SK-N-SH (cell line): ENCODE results near the gene FGGY. TPM values are rescaled to one million over a fixed set of nuclear protein-coding genes. Genes with fewer than 3 reads are reported as not detected.

Experiments
- CTCF ChIA-PET: fragments of 300-600, 350-600 bp; formaldehyde crosslinking; extraction: SDS; loops from one replicate; lab custom pipeline; 2021; lab: Yijun Ruan, JAX
- POLR2A ChIA-PET: fragments of 350-600 bp; sonication (Branson Sonifier 250); formaldehyde crosslinking; extraction: SDS; loops from one replicate; lab custom pipeline; 2020; ENCODE audit warnings: antibody characterized with exemption, inconsistent platforms; lab: Yijun Ruan, JAX
- DNase-seq: peaks from one replicate; pipeline ENCODE4 v3.0.0; 2012
- H2AFZ ChIP-seq: fragments of 200-600 bp; sonication (generic); 2 replicates; pipeline ENCODE4 v1.8.1; 2016; ENCODE audit warnings: antibody characterized with exemption, mild to moderate bottlenecking, low read depth
- H3F3A ChIP-seq: fragments of 200-600 bp; sonication (generic); replicated peaks from 2 replicates; pipeline ENCODE3; 2016; ENCODE audit warnings: antibody characterized with exemption, mild to moderate bottlenecking; ENCODE audit not compliant: insufficient read depth
- H3K27ac ChIP-seq, 2 experiments: fragments of 200-500 bp in 1 of 2; fragments of 200-600 bp in 1 of 2; sonication (Bioruptor generic) in 1 of 2; sonication (generic), shearing (Covaris generic) in 1 of 2; 2 replicates each; pipeline versions ENCODE4 v1.5.1 to v1.6.1; 2014 to 2016; ENCODE audit warnings: low read depth in 2 of 2, inconsistent platforms in 1 of 2, low read length in 1 of 2, mild to moderate bottlenecking in 1 of 2, mixed read lengths in 1 of 2
- H3K27me3 ChIP-seq: fragments of 200-600 bp; sonication (generic), shearing (Covaris generic); 2 replicates; pipeline ENCODE4 v1.6.1; 2016; ENCODE audit warnings: mixed run types; ENCODE audit not compliant: insufficient read depth
- H3K36me3 ChIP-seq, 2 experiments: fragments of 200-500 bp in 1 of 2; fragments of 200-600 bp in 1 of 2; sonication (Bioruptor generic) in 1 of 2; sonication (generic) in 1 of 2; replicated peaks in 1 of 2; 2 replicates each; pipeline versions ENCODE3 to v1.5.1; 2014 to 2016; ENCODE audit warnings: low read length in 1 of 2, mild to moderate bottlenecking in 1 of 2; ENCODE audit not compliant: insufficient read depth in 2 of 2, control insufficient read depth in 1 of 2
- H3K4me1 ChIP-seq, 2 experiments: fragments of 200-500 bp in 1 of 2; fragments of 200-600 bp in 1 of 2; sonication (Bioruptor generic) in 1 of 2; sonication (generic), shearing (Covaris generic) in 1 of 2; 2 replicates each; pipeline versions ENCODE4 v1.5.1 to v1.6.1; 2014 to 2016; ENCODE audit warnings: low read depth in 1 of 2, low read length in 1 of 2, mixed run types in 1 of 2; ENCODE audit not compliant: insufficient read depth in 2 of 2, control insufficient read depth in 1 of 2
- H3K4me2 ChIP-seq: fragments of 200-600 bp; sonication (generic), shearing (Covaris generic); 2 replicates; pipeline ENCODE4 v1.6.1; 2017; ENCODE audit warnings: mixed run types
- H3K4me3 ChIP-seq, 2 experiments: fragments of 200-500 bp in 1 of 2; fragments of 200-600 bp in 1 of 2; sonication (Bioruptor generic) in 1 of 2; sonication (generic), shearing (Covaris generic) in 1 of 2; 2 replicates each; pipeline versions ENCODE4 v1.5.1 to v1.8.1; 2014 to 2016; ENCODE audit warnings: low read depth in 2 of 2, inconsistent platforms in 1 of 2, low read length in 1 of 2, mild to moderate bottlenecking in 1 of 2, mixed read lengths in 1 of 2, moderate library complexity in 1 of 2
- H3K79me2 ChIP-seq: fragments of 200-600 bp; sonication (generic); 2 replicates; pipeline ENCODE4 v1.8.1; 2017; ENCODE audit warnings: mild to moderate bottlenecking; ENCODE audit not compliant: insufficient read depth
- H3K9ac ChIP-seq: fragments of 200-600 bp; sonication (generic); 2 replicates; pipeline ENCODE4 v1.6.1; 2017; ENCODE audit warnings: mixed run types
- H3K9me2 ChIP-seq: fragments of 200-600 bp; sonication (generic); 2 replicates; pipeline ENCODE4 v1.6.1; 2017; ENCODE audit warnings: mixed run types
- H3K9me3 ChIP-seq: fragments of 200-600 bp; sonication (generic); 2 replicates; pipeline ENCODE4 v1.6.1; 2017; ENCODE audit warnings: mixed run types, mild to moderate bottlenecking, moderate library complexity
- H4K20me1 ChIP-seq: fragments of 200-600 bp; sonication (generic); 2 replicates; pipeline ENCODE4 v1.6.1; 2017; ENCODE audit warnings: mild to moderate bottlenecking, mixed run types; ENCODE audit not compliant: insufficient read depth
- CHD2 ChIP-seq: fragments of 150-350 bp; IDR thresholded peaks from 2 replicates; pipeline ENCODE4 v1.6.1; 2018; ENCODE audit warnings: low read length; ENCODE audit not compliant: partially characterized antibody
- ELF1 ChIP-seq: IDR thresholded peaks from 2 replicates; pipeline ENCODE4 v1.4.0; 2012
- FOSL2 ChIP-seq: IDR thresholded peaks from 2 replicates; pipeline ENCODE4 v1.4.0; 2012; ENCODE audit warnings: low read depth, mild to moderate bottlenecking, moderate library complexity, borderline replicate concordance
- FOXM1 ChIP-seq: IDR thresholded peaks from 2 replicates; pipeline ENCODE4 v1.4.0; 2012; ENCODE audit warnings: low read depth, mild to moderate bottlenecking
- GABPA ChIP-seq: IDR thresholded peaks from 2 replicates; pipeline ENCODE4 v1.4.0; 2012; ENCODE audit warnings: low read depth, mild to moderate bottlenecking
- GATA2 ChIP-seq: sonication (generic); formaldehyde crosslinking; IDR thresholded peaks from 2 replicates; pipeline ENCODE4 v1.5.0; 2020; ENCODE audit warnings: mild to moderate bottlenecking, missing genetic modification reagents
- MEF2A ChIP-seq: IDR thresholded peaks from 2 replicates; pipeline ENCODE4 v1.4.0; 2012; ENCODE audit warnings: low read depth, borderline replicate concordance
- MXI1 ChIP-seq: IDR thresholded peaks from 2 replicates; pipeline ENCODE4 v1.6.1; 2012; ENCODE audit warnings: mild to moderate bottlenecking, low read depth, low read length, improper control_type of control experiment
- NRF1 ChIP-seq: IDR thresholded peaks from 2 replicates; pipeline ENCODE4 v1.6.1; 2012; ENCODE audit warnings: low read depth, mild to moderate bottlenecking, low read length
- RFX5 ChIP-seq: IDR thresholded peaks from 2 replicates; pipeline ENCODE4 v1.6.1; 2012; ENCODE audit warnings: mild to moderate bottlenecking, improper control_type of control experiment, low read length
- RXRA ChIP-seq: IDR thresholded peaks from 2 replicates; pipeline ENCODE4 v1.4.0; 2012; ENCODE audit warnings: low read depth, mild to moderate bottlenecking, borderline replicate concordance
- TCF12 ChIP-seq: IDR thresholded peaks from 2 replicates; pipeline ENCODE4 v1.4.0; 2012
- TEAD4 ChIP-seq: IDR thresholded peaks from 2 replicates; pipeline ENCODE4 v1.4.0; 2012; ENCODE audit warnings: mild to moderate bottlenecking, borderline replicate concordance; ENCODE audit not compliant: insufficient read depth
- WGBS: methylation state at CpG from one replicate; pipeline ENCODE4 v1.1.6; 2017; ENCODE audit warnings: low lambda C conversion rate; 5-methylcytosine and 5-hydroxymethylcytosine counted together
- polyA plus RNA-seq, 3 experiments: library from polyadenylated mRNA; depleted of rRNA; stranded (reverse); fragments of >200 nt; gene quantifications; 2 replicates each; pipeline ENCODE4 v1.2.3, GENCODE V29; 2012
- TF ChIP-seq, protein P1 (sequence below): fragments of 200-600 bp; sonication (generic); IDR thresholded peaks from 2 replicates; pipeline ENCODE4 v1.6.1; 2017; ENCODE audit warnings: antibody characterized with exemption, mild to moderate bottlenecking, moderate library complexity
- TF ChIP-seq, protein P2 (sequence below): fragments of 150-350 bp; IDR thresholded peaks from 2 replicates; pipeline ENCODE4 v1.6.1; 2016; ENCODE audit warnings: mild to moderate bottlenecking, low read depth, low read length

FGGY gene
- polyA plus RNA-seq, 1 of the 3 experiments (the other 2 are of a cell fraction): 10.3 TPM

DNA sequence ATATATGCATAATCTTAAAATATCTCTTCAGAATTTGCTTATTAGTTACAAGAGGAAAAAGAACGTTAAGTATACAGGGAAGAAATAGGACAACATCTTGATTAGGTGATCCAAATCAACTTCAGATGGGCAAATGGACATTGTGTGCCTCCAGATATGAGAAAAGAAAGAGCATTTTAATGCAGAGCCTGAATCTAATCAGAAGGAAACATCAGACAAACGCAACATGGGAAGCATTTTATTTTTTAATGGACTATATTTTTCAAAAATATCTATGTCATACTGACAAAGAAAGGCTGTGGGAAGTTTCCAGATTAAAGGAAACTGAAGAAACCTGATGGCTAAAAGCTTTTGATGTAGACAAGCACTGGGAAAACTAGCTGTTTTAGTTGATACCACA is 466.5 kb downstream of the FGGY start:
- ChIA-PET POLR2A (no interaction called here), CTCF (interaction anchor here (0.7 to 1.4 kb wide), 5 partner anchors 11 to 1108 kb away, joined by 3 to 6 read pairs (median 3); no protein-coding TSS in a partner anchor)
- no peak overlapping the region for H2AFZ ChIP-seq
- WGBS: 11% methylated on average over 2 of the region's 2 CpGs
- TF ChIP-seq GATA2 (CRISPR knock-in tag): peak; percentile 44; the same call in 1 of the 2 replicates
- 0 out of 2 replicates have a peak, but pooled peaks have one; percentile 6 for TF ChIP-seq TCF12
- no peak for TF ChIP-seq MEF2A
- TF ChIP-seq, all 33 proteins: peak for 2
- Histone ChIP-seq H3K9me2 (no peaks in the 10 kb centered on the region), H3K36me3 (no peaks in the 10 kb centered on the region), H3K4me1 (peaks cover 32 to 37% of the 10 kb centered on the region in 2 experiments), H3K27ac (peak overlapping the region; percentile 25 to 66; a peak in 3 of 4 replicates), H3K27me3 (no peaks in the 10 kb centered on the region), H3F3A (peaks cover 3% of the 10 kb centered on the region), H3K4me3 (no peak overlapping the region), H3K9me3 (no peaks in the 10 kb centered on the region), H4K20me1 (no peaks in the 10 kb centered on the region), H3K9ac (no peak overlapping the region), H3K4me2 (no peak overlapping the region), H3K79me2 (no peaks in the 10 kb centered on the region)
- DNase-seq: no peak

DNA sequence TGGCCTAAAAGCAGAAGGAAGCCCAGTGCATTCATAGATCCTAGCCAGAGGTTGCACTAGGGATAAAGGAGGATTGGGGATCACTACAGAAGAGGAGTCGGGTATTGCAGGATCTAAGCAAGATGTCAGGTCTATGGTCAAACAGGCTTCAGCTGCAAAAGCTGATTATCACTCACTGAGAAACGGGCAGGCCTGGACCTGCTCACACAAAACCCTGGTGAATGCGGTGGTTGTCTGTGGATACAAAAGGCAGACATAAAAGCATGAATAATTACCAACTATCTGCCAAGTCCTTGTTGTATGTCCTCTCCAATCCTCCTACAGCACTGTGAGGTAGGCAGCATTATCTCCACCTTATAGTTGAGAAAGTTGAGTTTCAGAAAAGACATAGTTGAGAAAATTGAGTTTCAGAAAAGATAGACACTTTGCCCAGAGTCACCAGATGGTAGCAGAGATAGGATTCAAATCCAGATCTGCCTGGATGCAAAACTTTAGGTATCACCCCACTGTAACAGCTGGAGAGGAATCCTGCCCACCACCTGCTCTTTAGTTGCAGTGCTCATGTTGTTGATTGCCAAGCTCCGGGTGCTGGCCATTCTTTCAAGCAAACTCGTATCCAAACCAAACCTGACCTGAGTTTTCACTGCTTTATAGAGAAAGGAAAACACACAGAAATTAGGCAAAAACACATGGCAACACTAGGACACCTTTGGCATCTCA is 468.3 kb downstream of the FGGY start:
- peaks cover 3% of the 10 kb centered on the region for H3F3A ChIP-seq
- H3K4me2 ChIP-seq: no peak overlapping the region
- no peaks in the 10 kb centered on the region for H3K79me2 ChIP-seq
- H3K36me3 ChIP-seq: no peaks in the 10 kb centered on the region
- WGBS: 75% methylated on average over 5 of the region's 5 CpGs
- H4K20me1 ChIP-seq: no peaks in the 10 kb centered on the region
- no peaks in the 10 kb centered on the region for H3K9me3 ChIP-seq
- no peak overlapping the region for H3K4me3 ChIP-seq
- no peaks in the 10 kb centered on the region for H3K27me3 ChIP-seq
- ChIA-PET CTCF (interaction anchor here (1.4 to 2.5 kb wide), 2 partner anchors 182 to 1110 kb away, joined by 3 to 6 read pairs; no protein-coding TSS in a partner anchor), POLR2A (no interaction called here)
- H3K9ac ChIP-seq: no peak overlapping the region
- H3K4me1 ChIP-seq: peaks cover 31 to 39% of the 10 kb centered on the region in 2 experiments
- DNase-seq: no peak
- no peaks in the 10 kb centered on the region for H3K9me2 ChIP-seq
- no peak for TF ChIP-seq MXI1
- TF ChIP-seq, all 33 proteins: peak for 0
- Histone ChIP-seq H2AFZ (no peak overlapping the region), H3K27ac (no peak overlapping the region)

DNA sequence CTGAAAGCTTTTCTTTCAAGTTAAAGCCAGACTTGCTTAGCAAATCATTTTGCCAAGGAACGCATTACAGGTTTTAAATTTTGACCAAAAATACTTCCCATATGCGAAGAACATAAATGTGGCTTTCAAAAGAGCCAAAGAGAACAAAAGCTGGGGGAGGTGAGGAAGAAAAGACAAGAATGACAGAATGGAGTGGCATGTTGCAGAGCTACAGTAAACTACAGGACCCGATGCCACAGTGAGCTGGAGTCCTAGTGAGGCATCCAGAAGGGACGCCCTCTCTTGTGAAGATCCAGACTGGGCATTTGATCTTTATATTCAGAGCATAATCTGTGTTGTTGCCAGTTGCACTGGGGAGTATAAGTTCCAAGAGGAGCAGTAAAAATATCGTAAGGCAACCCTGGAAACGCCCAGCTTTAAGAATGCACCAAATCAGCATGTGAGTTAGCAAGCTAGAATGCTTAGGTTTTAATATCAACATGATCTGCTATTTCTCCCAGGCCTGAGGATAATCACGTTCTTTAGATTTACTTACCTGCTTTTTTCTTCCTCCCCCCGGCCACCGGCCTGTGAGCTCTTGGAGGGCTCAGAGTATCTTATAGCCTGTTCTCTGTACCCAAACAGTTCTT is 469.4 kb downstream of the FGGY start:
- Histone ChIP-seq H3K9ac (no peak overlapping the region), H3K27me3 (no peaks in the 10 kb centered on the region), H3K79me2 (no peaks in the 10 kb centered on the region), H3K9me2 (no peaks in the 10 kb centered on the region), H3K36me3 (no peaks in the 10 kb centered on the region), H3K27ac (peak overlapping the region; percentile 69 to 85; a peak in 3 of 4 replicates), H4K20me1 (no peaks in the 10 kb centered on the region), H2AFZ (peak overlapping the region; percentile 1; the same call in 1 of the 2 replicates), H3K4me1 (peaks cover 34 to 39% of the 10 kb centered on the region in 2 experiments), H3K4me2 (peak overlapping the region; percentile 29; the same call in 1 of the 2 replicates), H3K9me3 (no peaks in the 10 kb centered on the region), H3K4me3 (no peak overlapping the region), H3F3A (peaks cover 3% of the 10 kb centered on the region)
- TF ChIP-seq, protein P1, sequence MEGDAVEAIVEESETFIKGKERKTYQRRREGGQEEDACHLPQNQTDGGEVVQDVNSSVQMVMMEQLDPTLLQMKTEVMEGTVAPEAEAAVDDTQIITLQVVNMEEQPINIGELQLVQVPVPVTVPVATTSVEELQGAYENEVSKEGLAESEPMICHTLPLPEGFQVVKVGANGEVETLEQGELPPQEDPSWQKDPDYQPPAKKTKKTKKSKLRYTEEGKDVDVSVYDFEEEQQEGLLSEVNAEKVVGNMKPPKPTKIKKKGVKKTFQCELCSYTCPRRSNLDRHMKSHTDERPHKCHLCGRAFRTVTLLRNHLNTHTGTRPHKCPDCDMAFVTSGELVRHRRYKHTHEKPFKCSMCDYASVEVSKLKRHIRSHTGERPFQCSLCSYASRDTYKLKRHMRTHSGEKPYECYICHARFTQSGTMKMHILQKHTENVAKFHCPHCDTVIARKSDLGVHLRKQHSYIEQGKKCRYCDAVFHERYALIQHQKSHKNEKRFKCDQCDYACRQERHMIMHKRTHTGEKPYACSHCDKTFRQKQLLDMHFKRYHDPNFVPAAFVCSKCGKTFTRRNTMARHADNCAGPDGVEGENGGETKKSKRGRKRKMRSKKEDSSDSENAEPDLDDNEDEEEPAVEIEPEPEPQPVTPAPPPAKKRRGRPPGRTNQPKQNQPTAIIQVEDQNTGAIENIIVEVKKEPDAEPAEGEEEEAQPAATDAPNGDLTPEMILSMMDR: no peak
- TF ChIP-seq FOXM1: no peak
- TF ChIP-seq GATA2 (CRISPR knock-in tag): no peak
- TF ChIP-seq FOSL2: no peak
- no peak for TF ChIP-seq ELF1
- no peak for TF ChIP-seq GABPA
- no peak for TF ChIP-seq MXI1
- TF ChIP-seq, protein P2, sequence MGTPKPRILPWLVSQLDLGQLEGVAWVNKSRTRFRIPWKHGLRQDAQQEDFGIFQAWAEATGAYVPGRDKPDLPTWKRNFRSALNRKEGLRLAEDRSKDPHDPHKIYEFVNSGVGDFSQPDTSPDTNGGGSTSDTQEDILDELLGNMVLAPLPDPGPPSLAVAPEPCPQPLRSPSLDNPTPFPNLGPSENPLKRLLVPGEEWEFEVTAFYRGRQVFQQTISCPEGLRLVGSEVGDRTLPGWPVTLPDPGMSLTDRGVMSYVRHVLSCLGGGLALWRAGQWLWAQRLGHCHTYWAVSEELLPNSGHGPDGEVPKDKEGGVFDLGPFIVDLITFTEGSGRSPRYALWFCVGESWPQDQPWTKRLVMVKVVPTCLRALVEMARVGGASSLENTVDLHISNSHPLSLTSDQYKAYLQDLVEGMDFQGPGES: no peak
- TF ChIP-seq TEAD4: no peak
- TF ChIP-seq CHD2: no peak
- TF ChIP-seq TCF12: no peak
- TF ChIP-seq RXRA: no peak
- TF ChIP-seq RFX5: no peak
- no peak for TF ChIP-seq NRF1
- WGBS: 71% methylated on average over 9 of the region's 9 CpGs
- ChIA-PET CTCF (interaction anchor here (0.6 to 2.5 kb wide), 3 partner anchors 40 to 1281 kb away, joined by 3 to 6 read pairs (median 3); no protein-coding TSS in a partner anchor), POLR2A (interaction anchor here (0.5 kb wide), 1 partner anchor 8 kb away, joined by 3 read pairs; no protein-coding TSS in a partner anchor)
- DNase-seq: no peak
